BLaER1 treated with 17β-estradiol and CSF1 and Interleukin-3, amounts not matched to agents 10 nM and 100 nM (cell line): ENCODE results near the gene LPO.

Experiments used
- H3K27ac ChIP-seq, 11 experiments: shearing (Covaris generic); formaldehyde crosslinking; 2 replicates each; pipeline ENCODE4 v1.8.1; 2022
- H3K27me3 ChIP-seq, 11 experiments: shearing (Covaris generic); formaldehyde crosslinking; 2 replicates each; pipeline ENCODE4 v1.8.1; 2022
- H3K36me3 ChIP-seq, 11 experiments: shearing (Covaris generic); formaldehyde crosslinking; 2 replicates each; pipeline ENCODE4 v1.8.1; 2022
- H3K4me1 ChIP-seq, 10 experiments: shearing (Covaris generic); formaldehyde crosslinking; 2 replicates each; pipeline ENCODE4 v1.8.1; 2022
- H3K4me2 ChIP-seq, 11 experiments: shearing (Covaris generic); formaldehyde crosslinking; 2 replicates each; pipeline ENCODE4 v1.8.1; 2022
- H3K4me3 ChIP-seq, 10 experiments: shearing (Covaris generic); formaldehyde crosslinking; 2 replicates each; pipeline ENCODE4 v1.8.1; 2022
- H3K9ac ChIP-seq, 11 experiments: shearing (Covaris generic); formaldehyde crosslinking; 2 replicates each; pipeline ENCODE4 v1.8.1; 2022
- H3K9me3 ChIP-seq, 11 experiments: shearing (Covaris generic); formaldehyde crosslinking; replicated peaks in 1 of 11; 2 replicates each; pipeline ENCODE4 v1.8.1; 2022
- H4K20me1 ChIP-seq, 11 experiments: shearing (Covaris generic); formaldehyde crosslinking; 2 replicates each; pipeline ENCODE4 v1.8.1; 2022
- Cebpa-rat ChIP-seq, 11 experiments: shearing (Covaris generic); IDR thresholded peaks; 2 replicates each; pipeline ENCODE4 v1.8.1; 2022

Gene LPO

GRCh38 chr17:58247511-58248363 lies 9.4 kb downstream of the LPO start:
- Histone ChIP-seq H3K9ac (no peak overlapping the region), H4K20me1 (no peaks in the 10 kb centered on the region)

GRCh38 chr17:58248955-58249269 lies 10.5 kb downstream of the LPO start:
- Histone ChIP-seq H3K36me3 (no peaks in the 10 kb centered on the region), H4K20me1 (no peaks in the 10 kb centered on the region), H3K4me2 (peak overlapping the region; percentile 85 to 98 (median 92)), H3K9me3 (no peaks in the 10 kb centered on the region), H3K4me3 (peak overlapping the region; percentile 49 to 66 (median 58); a peak in 19 of 20 replicates), H3K9ac (peak overlapping the region in 9 of 11 experiments; percentile 62 to 81 (median 72); a peak in 12 of 22 replicates), H3K27me3 (peaks cover 9 to 21% (median 16%) of the 10 kb centered on the region in 11 experiments; a peak in 20 of 22 replicates), H3K27ac (peak overlapping the region in 4 of 11 experiments; percentile 58 to 68 (median 62); a peak in 4 of 22 replicates), H3K4me1 (peaks cover 15 to 24% (median 18%) of the 10 kb centered on the region in 10 experiments)
- no peak for TF ChIP-seq Cebpa-rat (IDR thresholded peaks at IDR 0.05)

More at GRCh38 chr17:58247511-58248363, 9.4 kb downstream of the LPO start:
- Histone ChIP-seq H3K36me3 (no peaks in the 10 kb centered on the region), H3K4me1 (peaks cover 16 to 28% (median 21%) of the 10 kb centered on the region in 10 experiments), H3K27me3 (peaks cover 9 to 21% (median 16%) of the 10 kb centered on the region in 11 experiments; a peak in 20 of 22 replicates), H3K4me3 (no peak overlapping the region), H3K9me3 (no peaks in the 10 kb centered on the region), H3K27ac (peak overlapping the region in 2 of 11 experiments; percentile 30 to 37; a peak in 2 of 22 replicates), H3K4me2 (peak overlapping the region; percentile 6 to 74 (median 48); a peak in 20 of 22 replicates)
- no peak for TF ChIP-seq Cebpa-rat (IDR thresholded peaks at IDR 0.05)

GRCh38 chr17:58249270-58250133 lies 11.1 kb downstream of the LPO start:
- H3K27me3 ChIP-seq = peaks cover 9 to 21% (median 16%) of the 10 kb centered on the region in 11 experiments; a peak in 20 of 22 replicates
- H3K9me3 ChIP-seq = no peaks in the 10 kb centered on the region
- TF ChIP-seq Cebpa-rat (IDR thresholded peaks at IDR 0.05) = no peak
- H3K9ac ChIP-seq = peak overlapping the region; percentile 20 to 81 (median 72); a peak in 20 of 22 replicates
- no peaks in the 10 kb centered on the region for H3K36me3 ChIP-seq
- no peaks in the 10 kb centered on the region for H4K20me1 ChIP-seq
- H3K27ac ChIP-seq = peak overlapping the region in 9 of 11 experiments; percentile 22 to 68 (median 60); a peak in 15 of 22 replicates
- peaks cover 15 to 24% (median 18%) of the 10 kb centered on the region in 10 experiments for H3K4me1 ChIP-seq
- H3K4me2 ChIP-seq = peak overlapping the region; percentile 85 to 98 (median 92)
- H3K4me3 ChIP-seq = peak overlapping the region; percentile 49 to 66 (median 58)

GRCh38 chr17:58250344-58251011 lies 12.1 kb downstream of the LPO start:
- Histone ChIP-seq H3K4me1 (peaks cover 15 to 24% (median 18%) of the 10 kb centered on the region in 10 experiments), H3K27me3 (peaks cover 9 to 21% (median 16%) of the 10 kb centered on the region in 11 experiments; a peak in 20 of 22 replicates), H3K9ac (no peak overlapping the region), H3K4me2 (no peak overlapping the region), H3K27ac (0 out of 22 replicates have a peak overlapping the region, but pooled peaks of 1 of the 11 experiments have one; percentile 68), H3K9me3 (no peaks in the 10 kb centered on the region), H3K36me3 (no peaks in the 10 kb centered on the region), H3K4me3 (no peak overlapping the region), H4K20me1 (no peaks in the 10 kb centered on the region)
- TF ChIP-seq Cebpa-rat (IDR thresholded peaks at IDR 0.05) = no peak

GRCh38 chr17:58252141-58252540 lies 13.8 kb downstream of the LPO start:
- H3K4me1 ChIP-seq = peaks cover 15 to 24% (median 18%) of the 10 kb centered on the region in 10 experiments
- no peak for TF ChIP-seq Cebpa-rat (IDR thresholded peaks at IDR 0.05)
- no peaks in the 10 kb centered on the region for H4K20me1 ChIP-seq
- H3K27me3 ChIP-seq = peaks cover 9 to 21% (median 16%) of the 10 kb centered on the region in 11 experiments; a peak in 20 of 22 replicates
- no peak overlapping the region for H3K9ac ChIP-seq
- no peaks in the 10 kb centered on the region for H3K36me3 ChIP-seq
- no peak overlapping the region for H3K4me3 ChIP-seq
- H3K4me2 ChIP-seq = no peak overlapping the region
- H3K27ac ChIP-seq = no peak overlapping the region
- H3K9me3 ChIP-seq = no peaks in the 10 kb centered on the region

- no peak overlapping the region for H3K4me2 ChIP-seq
- no peak for TF ChIP-seq Cebpa-rat (IDR thresholded peaks at IDR 0.05)
- no peak overlapping the region for H3K27ac ChIP-seq
- H4K20me1 ChIP-seq = no peaks in the 10 kb centered on the region
- no peaks in the 10 kb centered on the region for H3K9me3 ChIP-seq
- no peak overlapping the region for H3K9ac ChIP-seq
- H3K27me3 ChIP-seq = peaks cover 9 to 19% (median 15%) of the 10 kb centered on the region in 11 experiments; a peak in 20 of 22 replicates
- no peak overlapping the region for H3K4me3 ChIP-seq
- H3K36me3 ChIP-seq = no peaks in the 10 kb centered on the region
- H3K4me1 ChIP-seq = peaks cover 8 to 16% (median 10%) of the 10 kb centered on the region in 10 experiments
These were observed 14.7 kb downstream of the LPO start for GRCh38 chr17:58253082-58253481.

- TF ChIP-seq Cebpa-rat (IDR thresholded peaks at IDR 0.05) = no peak
- Histone ChIP-seq H3K36me3 (no peaks in the 10 kb centered on the region), H3K27me3 (0 out of 22 replicates have a peak, but pooled peaks cover 0 to 4% (median 0%) of the 10 kb centered on the region in 11 experiments), H3K27ac (no peak overlapping the region), H3K9me3 (no peaks in the 10 kb centered on the region), H3K9ac (no peak overlapping the region), H3K4me2 (no peak overlapping the region), H3K4me1 (peaks cover 0 to 3% (median 0%) of the 10 kb centered on the region in 10 experiments; a peak in 3 of 20 replicates), H3K4me3 (no peak overlapping the region), H4K20me1 (no peaks in the 10 kb centered on the region)
These were observed 16.4 kb downstream of the LPO start for GRCh38 chr17:58254803-58255202.

GRCh38 chr17:58262149-58262548 lies 23.8 kb downstream of the LPO start:
- Histone ChIP-seq H3K36me3 (no peaks in the 10 kb centered on the region), H3K4me3 (no peak overlapping the region), H3K27me3 (no peaks in the 10 kb centered on the region), H3K27ac (no peak overlapping the region), H3K4me1 (no peaks in the 10 kb centered on the region), H4K20me1 (no peaks in the 10 kb centered on the region), H3K9ac (no peak overlapping the region), H3K9me3 (0 out of 22 replicates have a peak, but pooled peaks cover 0 to 7% (median 0%) of the 10 kb centered on the region in 11 experiments), H3K4me2 (no peak overlapping the region)
- TF ChIP-seq Cebpa-rat (IDR thresholded peaks at IDR 0.05) = no peak
